GM21515 (cell line): Measurements from ENCODE around the gene NTRK3.
A peak's percentile ranks its signal among the peaks of the same experiment; 100 is the strongest.

Experiments
- ATAC-seq: cut with Tn5 transposase; IDR thresholded peaks from one replicate; pipeline ENCODE4 v1.9.1; 2021; ENCODE audit not compliant: unreplicated experiment

The NTRK3 gene

GRCh38 chr15:88258093-88258641 is 1.6 kb upstream of the NTRK3 start:
- no peak for ATAC-seq

GRCh38 chr15:88257311-88258092 is 963 bp upstream of the NTRK3 start:
- no peak for ATAC-seq

GRCh38 chr15:88255484-88256278 is 858 bp downstream of the NTRK3 start:
- ATAC-seq, result no peak

- ATAC-seq, result no peak
Measured at GRCh38 chr15:88255087-88255483, 1.5 kb downstream of the NTRK3 start.

DNA sequence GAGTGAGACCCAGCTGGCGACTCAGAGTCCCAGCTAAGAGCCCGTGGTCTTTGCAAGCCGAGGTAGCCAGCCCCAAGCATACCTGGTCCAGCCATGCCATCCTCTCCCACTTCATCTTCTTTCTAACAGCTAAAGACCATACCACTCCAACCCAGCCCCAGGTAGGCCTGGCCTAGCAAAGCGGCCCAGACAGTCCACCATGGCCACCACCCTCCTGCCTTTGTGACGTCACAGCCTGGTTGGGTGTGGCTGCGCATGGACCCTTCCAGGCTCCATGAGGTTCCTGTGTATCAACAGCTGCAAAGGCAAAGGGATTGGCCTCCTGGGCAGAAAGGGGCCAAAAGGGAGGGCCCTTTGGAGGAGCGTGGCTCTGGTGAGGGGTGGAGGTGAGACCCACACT is 4.1 kb downstream of the NTRK3 start:
- no peak for ATAC-seq

DNA sequence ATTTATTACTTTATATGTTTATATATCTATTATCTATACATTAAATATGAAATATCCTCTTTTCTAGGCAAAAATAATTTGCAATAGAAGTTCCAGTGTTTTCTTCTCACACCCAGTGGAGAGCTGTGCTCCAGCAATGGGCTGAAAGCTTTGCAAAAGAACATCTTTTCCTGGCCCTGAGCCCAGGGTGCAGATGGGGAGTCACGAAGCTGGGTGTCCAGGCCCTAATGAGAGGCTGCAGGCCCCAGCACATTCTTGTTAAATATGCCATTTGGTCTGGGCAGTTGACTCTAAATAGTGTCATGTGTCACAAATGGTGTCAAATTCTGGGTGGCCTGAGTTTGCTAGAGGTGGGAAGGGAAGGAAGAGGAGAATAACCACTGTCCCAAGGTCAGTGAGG is 5.7 kb downstream of the NTRK3 start:
- no peak for ATAC-seq

DNA sequence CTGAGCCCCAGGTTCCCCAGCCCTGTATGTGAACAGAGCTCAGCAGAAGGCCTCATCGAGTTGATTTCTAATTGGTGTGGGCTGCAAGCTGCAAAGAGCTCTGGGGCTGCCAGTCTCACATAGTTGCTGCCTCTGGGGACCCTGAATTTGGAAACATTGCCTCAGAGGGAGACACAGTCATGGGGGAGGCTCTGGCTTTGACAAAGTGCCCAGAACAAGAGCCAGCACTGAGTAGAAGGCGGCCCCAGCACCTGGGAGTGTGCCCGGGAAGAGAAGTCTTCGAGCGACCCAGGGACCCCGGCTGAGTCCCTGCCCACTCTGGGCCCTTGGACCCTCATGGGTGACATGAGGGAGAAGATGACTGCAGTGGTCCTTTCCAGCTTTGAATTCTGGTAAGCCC is 7.3 kb downstream of the NTRK3 start:
- ATAC-seq, result no peak

DNA sequence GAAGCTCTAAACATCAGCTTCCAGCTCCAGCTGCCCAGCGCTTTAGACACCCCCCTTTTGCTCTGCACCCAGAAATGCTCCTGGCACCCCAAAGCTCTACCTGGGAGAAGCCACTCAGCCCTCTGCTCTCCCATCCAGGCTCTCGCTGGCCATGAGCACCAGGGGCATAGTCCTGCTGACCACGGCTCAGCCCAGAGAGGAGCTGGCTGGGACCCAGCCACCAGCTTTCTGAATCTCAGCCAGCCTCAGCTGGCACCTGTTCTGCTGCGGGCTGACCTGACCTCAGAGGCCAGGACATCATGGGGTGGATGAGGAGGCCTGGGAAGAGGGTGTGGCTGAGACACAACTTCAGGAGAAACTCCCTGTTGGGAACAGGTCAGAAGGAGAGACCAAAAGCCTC is 8.6 kb downstream of the NTRK3 start:
- no peak for ATAC-seq

DNA sequence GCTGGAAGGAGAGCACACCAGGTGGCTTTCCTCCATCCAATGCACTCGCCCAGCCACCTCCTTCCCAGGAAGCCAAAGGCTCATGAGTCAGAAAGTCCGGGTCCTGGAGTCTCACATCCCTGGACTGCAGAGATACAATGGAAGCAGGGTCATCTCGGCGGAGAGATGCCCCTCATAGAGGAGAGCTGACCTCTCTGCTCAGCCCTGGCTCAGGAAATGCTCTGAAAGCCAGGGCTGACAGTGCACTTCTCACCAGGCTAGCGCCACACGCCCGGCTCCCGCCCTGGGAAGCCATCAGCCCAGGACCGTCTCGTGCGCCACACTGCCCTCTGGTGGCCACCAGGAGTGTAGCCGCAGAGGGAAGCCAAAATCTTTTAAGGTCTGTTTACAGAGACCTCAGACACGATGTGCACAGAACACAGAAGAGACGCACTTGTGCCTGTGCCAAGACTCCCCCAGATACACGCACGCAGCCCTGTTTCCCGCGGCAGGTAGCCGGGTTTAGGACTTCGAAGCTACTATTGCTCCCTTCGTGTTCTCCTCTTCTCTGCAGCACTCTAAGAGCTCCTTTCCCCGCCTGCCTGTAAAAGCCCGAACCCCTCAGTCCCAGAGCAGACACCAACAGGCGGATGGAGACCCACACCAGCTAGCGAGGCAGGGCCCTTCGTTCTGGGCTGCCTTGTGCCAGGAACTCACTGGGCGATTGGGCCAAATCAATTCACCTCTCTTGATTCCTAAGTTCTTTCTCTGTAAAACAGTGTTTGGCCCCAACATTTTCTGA is 9.7 kb downstream of the NTRK3 start:
- peak; percentile 76 for ATAC-seq

- ATAC-seq, result no peak
Measured at GRCh38 chr15:88246081-88246480, 10.5 kb downstream of the NTRK3 start.

- ATAC-seq, result no peak
Measured at GRCh38 chr15:88243895-88244787, 12.4 kb downstream of the NTRK3 start.

DNA sequence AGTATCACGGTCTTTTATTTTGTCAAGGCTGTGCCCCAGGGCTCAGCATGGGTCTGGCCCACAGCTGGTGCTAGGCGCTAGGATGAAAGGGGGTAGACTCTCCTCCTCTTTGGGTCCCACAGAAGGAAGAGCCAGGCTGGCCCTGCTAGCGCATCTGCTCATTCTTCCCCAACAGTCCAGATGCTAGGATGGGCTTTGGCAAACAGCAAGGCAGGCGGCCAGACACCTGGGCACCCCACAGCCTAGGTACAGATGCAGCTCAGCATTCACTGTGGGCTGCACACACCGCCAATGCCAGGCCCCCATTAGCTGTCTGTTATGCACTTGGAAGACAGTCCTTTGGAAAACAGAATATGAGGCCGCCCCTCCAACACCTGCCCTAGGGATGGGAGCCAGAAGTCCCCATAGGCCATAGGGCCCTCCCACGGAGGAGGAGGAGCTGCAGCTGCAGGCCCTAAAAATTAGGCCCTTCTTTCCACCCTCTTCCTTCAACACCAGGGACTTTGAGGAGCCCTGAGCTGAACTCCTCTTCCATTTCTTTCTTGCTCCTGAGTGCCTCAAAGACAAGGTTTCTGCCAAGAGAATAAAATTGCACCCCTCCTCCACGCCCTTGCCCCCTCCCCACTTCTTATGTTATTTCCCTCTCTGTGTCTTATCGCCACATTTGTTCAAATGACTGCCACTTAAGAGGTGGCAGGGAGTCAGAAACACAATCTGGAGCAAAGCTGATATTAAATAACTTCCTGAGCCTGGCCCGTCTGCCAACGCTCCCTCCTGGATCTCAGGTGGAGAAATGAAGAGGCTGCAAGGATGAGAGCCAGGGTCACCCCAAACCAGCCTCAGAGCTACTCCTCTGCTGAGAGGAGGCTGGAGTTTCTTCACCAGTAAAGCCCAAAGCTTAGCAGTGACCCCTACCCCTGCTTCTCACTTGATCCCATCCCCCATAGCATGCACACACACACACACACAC is 13.7 kb downstream of the NTRK3 start:
- ATAC-seq, result no peak

- ATAC-seq, result no peak
Measured at GRCh38 chr15:88241461-88241860, 15.1 kb downstream of the NTRK3 start.

DNA sequence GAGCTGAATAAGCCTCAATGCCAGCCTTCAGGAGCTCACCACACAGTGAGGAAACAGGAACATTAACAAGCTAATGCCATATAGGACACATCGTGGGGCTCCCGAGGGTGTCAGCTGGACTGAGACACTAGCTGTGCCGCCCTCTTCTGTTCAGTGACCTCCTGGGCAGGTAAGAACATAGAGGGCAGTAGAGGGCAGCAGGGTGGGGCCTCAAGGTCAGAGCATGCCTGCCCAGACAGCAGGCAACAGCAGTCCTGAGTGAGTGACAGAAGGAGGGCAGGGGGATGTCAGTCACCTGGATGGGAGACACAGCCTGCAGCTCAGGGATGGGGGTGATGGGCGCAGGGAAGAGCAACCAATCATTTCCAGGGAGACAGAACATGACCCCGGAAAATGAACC is 15.5 kb downstream of the NTRK3 start:
- no peak for ATAC-seq

DNA sequence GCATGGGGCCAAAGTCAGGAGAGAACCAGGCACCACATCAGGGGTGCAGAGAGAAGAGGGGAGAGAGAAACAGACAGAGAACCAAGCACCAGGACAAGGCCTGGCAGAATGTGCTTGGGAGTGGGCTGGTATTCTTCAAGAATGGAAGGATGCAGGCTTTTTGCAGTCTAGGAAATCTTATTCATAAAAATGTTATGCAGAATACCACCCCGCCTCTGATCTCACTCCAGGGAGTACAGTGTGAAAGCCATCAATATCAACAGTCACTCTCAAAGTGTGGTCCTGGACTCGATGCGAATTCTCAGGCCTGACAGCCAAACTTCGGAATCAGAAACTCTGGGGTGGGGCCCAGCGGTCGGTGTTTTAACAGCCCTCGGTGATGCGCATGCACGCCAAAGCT is 16.9 kb downstream of the NTRK3 start:
- no peak for ATAC-seq

DNA sequence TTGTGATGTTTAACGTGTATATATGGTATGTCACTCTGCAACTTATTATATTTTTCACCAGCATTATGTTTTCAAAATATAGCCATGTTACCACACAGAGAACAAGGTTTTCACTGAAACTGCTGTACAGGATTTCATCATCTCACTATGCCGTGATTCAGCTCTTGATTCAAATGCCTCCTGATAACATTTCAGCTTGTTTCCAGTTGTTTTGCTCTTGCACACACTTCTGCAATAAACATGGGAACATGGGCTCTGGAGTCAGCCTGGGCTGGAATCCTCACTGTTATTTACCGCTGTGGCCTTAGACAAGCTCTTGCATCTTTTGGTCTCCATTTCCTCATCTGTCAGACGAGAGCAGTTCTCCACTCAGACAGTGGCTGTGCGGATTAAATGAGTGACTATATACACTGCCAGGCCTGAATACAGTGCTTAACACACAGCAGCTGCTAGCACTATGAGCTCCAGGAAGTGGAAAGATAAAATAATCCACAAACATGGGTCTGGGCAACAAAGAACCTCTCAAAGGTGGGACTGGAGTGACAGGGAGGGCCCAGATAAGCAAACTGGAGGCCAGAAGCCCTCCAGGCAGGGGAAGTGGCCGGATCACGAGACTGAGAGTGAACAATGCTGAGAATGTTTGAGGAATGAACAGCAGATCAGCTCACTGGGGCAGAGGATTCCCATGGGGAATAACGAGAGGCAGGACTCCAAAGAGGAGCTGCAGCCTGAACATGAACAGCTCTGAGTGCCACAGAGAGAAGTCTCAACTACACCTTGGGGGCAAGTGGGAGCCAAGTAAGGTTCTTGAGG is 17.7 kb downstream of the NTRK3 start:
- no peak for ATAC-seq

- ATAC-seq, result no peak
Measured at GRCh38 chr15:88234711-88235110, 21.8 kb downstream of the NTRK3 start.

DNA sequence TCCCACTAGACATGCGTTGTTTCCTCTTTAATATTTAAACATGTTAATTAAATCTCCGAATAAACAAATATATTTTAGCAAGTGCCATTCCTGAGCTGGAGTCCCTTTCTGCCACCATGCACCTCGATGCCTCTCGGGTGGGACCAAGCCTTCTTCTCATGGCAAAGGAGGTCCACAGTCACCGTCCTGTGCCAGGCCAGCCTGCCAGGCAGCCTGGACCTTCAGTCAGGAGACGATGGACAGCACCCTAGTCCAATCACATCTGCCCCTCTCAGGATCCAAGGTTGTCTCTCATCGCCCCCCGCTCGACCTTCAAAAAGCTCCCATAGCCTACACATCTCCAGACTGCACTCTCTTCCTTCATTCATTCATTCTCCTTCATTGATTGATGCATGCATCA is 22.6 kb downstream of the NTRK3 start:
- ATAC-seq, result no peak
